IPS DF 19.7 (cell line): ENCODE results near the gene TBX21.

ENCODE experiments used
- DNase-seq: peaks from one replicate; pipeline ENCODE4 v3.0.0-alpha.2; 2013; ENCODE audit warnings: low read depth, low spot score

The TBX21 gene

DNA sequence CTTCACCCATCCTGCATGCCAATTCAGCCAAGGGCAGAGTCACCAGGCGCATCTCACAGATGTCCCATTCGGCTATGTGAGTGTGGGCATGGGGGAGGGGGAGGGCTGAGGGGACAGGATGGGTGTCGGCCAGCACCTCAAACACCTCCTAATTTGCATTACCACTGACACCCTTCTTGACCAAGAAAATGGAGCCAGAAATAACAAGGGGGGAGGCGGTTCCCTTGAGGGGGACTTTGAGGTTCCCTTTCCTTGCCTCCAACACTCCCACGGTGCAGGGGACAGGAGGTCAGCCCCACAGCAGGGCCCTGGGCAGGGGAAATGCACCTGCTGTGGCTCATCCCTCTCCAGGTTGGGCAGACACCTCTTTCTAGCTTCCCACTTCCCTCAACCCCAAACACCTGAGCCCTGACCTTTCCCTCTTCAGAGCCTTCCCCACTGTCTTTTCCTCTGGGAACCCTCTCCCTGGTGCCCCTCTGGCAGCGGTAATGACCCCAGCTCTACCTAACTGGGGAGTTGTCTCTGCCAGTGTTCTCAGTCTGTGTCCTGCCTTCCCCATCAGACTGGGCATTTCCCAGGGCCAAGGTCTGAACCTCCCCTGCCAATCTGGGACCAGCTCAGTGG lies 18.2 kb upstream of the TBX21 start:
- no peak for DNase-seq

DNA sequence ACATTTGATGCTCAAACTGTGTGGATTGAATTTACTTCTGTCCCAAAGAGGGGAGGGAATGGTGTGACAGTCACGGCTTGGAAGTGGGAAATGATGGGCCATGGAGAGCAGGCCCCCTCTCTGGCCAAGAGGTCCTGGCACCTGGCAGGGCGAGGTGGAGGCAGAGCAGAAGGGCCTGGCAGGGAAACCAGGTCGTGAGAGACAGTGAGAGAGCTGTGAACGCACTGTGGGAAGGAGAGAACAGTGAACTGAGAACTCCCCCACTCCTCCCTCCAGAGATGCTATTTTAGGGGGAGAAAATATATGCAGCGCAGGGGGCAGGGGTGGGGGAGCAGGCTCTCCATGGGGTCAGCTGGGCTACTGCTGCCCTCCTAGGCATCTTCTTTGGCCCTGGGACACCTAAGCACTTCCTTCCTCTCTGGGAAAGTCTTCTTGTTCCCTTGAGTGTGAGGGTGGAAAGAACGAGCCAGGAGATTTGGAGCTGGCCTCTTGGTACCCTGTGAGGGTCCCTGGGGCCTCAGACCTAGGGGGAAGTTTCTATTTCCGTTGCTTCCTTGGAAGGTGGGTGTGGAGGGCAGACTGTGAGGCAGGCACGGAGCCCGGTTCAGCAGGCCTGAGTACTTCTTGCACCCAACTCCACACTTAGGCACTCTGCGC lies 17.2 kb upstream of the TBX21 start:
- DNase-seq: no peak

DNA sequence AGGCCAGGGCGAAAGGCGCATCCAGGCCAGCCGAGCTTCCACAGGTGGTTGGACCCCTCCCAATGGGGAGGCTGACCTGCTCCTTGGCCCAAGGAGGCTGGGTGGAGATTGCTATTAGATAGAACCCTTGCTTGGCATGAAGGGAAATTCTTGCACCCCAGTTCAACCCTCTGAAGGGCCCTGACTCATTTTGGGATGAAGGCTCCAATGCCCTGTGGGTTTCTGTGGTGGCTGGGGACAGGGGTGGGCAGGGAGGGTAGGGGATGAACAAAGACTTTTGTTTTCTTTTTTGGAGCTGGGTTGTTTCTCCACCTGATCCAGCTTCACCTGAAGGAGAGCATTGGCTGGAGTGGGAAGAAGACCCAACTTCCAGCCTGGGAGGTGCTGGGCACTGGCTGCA lies 16.7 kb upstream of the TBX21 start:
- DNase-seq: no peak

DNA sequence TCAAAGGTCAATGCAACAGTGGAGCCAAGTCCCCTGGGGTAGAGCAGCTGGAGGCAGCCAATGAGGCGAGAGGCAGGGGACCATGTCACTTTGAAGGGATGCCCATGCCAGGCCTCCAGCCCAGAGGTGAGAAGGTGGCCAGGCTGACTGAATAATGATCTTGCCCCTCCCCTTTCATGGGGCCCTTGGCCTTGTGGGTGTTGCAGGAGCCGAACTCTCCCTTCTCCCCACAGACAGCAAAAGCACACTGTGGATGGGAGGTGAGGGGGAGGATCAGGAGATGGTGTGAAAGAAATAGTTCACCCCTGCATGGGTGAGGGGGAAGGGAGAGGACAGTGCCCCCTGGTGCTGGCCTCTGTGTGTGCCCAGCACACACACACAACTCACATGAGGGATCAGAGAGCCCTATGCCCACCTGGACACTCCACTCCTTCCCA lies 15.8 kb upstream of the TBX21 start:
- no peak for DNase-seq

DNA sequence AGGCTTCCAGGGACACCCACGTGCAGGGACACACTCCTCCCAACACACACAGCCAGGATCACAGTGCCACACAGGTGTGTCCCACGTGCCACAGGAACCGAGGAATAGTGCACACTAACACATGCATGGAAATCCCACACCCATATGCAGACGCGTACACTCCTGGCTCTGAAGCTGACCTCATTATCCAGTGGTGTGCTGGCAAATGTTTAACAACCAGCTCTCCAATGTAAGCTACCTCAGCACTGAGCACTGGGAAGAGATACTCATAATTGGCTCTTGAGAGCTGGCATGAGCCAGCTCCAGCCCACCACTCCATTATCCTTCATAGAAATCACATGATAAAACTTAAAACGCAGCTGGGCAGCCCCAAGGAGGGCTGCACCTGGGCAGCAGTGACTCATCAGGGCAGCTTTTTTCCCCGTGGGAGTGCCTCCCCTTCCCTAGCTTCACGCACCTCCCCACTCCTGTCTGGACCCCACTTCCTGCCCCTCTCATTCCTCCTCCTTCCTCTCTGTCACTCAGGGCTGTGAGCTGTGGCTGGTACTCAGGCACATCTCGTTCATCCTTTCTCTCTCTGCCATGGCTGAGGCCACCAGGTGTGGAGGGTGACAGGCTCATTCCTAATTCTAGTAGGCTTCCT lies 14.9 kb upstream of the TBX21 start:
- no peak for DNase-seq

DNA sequence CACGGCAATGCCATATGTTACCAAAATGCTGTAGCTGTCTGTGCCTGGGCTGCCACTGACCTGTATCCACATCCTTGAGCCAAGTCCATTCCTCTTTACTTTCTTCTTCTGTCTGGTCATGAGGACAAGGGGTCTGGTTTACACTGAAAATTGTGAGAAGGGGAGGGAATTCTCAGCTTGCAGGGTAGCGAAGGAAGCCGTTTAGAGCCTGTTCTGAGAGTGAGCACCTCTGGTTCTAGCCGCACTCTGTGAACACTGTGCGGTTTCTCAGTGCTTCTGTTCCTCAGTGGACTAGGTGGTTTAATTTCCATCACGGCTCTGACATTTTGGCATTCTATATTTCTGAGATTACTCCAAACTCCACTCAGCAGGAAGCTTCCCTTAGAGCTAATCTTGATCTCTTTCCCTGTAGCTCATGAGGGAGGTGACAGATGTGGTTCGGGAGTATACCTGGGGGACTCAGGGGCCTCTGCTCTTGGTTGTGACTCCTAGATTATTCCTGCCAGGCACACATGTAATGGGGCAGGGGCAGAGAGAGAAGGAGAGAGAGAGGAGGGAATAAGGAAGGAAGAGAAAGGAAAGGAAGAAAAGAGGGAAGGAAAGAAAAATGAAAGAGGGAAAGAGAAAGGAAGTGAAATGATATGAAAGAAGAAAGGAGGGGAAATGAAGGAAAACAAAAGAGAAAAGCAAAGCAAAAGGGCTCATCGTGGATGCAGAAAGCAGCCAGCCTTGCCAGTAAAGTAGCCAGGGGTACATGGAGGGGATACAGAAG lies 14.2 kb upstream of the TBX21 start:
- no peak for DNase-seq

DNA sequence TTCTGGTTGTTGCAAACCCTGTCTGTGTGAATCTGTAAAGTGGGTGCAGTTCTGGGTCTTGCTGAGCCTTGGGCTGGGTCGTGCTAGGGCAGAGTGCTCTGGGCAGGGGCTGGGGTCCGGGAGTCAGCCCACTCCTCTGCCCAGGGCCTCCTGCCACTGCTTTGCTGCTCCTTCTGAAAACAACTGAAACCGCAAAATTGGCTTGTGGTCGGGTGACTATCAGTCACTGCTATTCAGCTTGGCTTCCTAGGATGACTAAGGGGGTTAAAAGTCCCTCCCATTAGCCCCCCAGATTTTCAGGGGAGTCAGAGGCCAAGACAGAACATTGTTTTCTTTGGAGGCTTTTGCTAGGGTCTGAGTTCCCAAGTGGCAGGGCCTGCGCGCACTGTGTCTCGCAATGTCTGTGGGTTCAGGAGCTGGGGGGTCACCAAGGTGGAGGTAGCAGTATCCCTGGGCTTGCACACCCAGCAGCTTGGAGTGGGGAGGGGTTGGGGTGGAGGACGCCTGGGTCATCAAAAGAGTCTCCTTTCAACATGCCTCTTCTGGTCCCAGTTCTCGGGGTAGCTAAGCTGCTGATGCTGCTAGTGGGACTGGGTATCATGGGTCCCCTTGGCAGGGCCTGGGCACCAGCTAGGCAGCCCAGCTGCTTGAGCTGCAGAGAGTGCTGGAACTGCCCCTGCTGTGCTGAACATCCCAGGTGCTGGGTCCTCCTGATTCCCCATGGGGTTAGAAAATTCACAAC lies 13.5 kb upstream of the TBX21 start:
- DNase-seq: no peak

DNA sequence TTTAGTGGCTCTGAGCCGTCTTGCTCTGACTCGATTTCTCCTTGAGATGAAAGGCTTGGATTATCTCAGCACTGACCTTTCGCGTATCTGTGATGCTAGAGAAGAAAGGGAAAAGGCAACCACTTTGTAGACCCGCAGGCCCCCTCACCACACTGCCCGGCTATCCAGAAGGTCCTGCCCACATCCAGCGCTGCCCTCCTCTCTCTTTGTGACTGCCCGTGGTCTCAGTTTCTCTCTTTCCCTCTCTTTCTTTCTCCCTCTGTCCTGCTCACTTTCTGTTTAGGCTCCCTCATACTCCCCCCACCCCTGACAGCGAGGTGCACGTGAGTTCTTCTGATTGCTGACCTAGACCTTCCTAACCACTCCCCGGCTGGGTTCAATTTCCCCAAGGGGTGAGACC lies 12.8 kb upstream of the TBX21 start:
- DNase-seq: no peak

DNA sequence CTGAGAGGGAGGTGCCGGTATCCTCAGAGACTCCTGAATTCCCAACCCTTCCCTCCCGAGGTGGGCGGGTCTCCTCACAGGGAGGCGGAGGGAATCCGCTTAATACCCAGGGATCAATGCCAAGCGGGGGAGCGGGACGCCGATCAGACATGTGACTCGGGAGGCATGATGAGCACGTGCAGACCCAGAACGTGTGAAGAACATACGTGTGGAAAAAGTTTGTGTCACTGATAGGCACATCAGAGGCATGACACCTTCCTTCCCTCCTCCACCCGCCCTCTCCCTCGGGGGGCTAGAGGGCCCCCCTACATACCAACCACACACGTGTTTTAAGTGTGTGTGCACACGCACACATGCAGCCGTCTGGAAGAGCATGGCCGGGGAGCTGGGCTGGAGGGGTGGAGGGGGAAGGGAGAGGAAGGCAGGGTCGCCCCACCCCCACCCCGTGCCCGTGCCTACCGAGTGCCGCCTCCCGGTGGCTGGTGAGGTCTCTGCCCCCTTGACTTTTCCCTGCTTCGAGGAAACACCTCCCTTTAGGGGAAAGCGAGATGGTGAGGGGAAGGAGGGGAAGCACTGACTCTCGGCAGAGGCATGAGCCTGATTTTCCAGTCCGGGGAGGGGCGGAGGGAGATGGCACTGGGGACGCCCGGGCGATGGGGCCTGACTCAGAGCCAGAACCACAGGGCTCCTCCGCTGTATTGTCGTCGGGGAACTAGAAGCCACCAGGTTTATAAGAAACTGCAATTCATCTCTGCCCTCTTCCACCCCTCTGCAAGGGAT lies 12.1 kb upstream of the TBX21 start:
- DNase-seq: no peak

DNA sequence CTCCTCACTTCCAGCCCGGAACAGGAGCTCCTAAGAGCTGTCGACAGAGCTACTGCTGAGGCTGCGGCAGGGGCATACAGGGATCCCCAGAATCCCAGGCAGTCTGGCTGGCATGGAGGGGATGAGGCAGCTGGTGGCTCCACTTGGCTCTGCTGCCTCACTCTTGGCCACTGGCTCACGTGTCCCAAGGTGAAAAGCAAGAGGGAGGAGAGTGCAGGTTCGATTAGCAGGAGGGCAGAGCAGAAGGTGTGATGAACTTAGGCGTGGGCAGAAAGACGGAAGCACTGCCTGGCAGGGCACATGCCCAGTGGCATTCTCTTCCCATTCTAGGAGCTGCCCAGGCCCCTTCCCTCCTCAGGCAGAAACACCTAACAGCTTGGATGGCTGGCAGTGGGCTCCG lies 11.3 kb upstream of the TBX21 start:
- no peak for DNase-seq

DNA sequence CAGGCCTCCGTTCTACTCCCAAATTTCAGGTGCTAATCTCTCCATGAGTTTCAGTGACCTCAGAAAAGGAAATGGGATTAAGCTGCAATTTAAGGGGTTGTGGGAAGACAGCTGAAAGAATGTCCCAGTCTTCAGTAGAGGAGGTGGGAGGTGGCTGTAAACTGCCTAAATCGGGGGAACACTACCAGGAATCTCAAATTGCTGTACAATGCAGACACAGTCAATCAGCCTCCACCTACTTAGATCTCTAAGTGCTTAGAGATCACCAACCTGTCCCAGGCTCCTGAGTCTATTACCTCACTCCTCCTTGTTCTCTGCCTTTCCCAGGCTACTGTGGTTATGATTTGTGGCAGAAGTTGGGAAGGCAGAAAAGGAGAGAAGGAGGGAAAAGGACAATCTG lies 8.3 kb upstream of the TBX21 start:
- no peak for DNase-seq

DNA sequence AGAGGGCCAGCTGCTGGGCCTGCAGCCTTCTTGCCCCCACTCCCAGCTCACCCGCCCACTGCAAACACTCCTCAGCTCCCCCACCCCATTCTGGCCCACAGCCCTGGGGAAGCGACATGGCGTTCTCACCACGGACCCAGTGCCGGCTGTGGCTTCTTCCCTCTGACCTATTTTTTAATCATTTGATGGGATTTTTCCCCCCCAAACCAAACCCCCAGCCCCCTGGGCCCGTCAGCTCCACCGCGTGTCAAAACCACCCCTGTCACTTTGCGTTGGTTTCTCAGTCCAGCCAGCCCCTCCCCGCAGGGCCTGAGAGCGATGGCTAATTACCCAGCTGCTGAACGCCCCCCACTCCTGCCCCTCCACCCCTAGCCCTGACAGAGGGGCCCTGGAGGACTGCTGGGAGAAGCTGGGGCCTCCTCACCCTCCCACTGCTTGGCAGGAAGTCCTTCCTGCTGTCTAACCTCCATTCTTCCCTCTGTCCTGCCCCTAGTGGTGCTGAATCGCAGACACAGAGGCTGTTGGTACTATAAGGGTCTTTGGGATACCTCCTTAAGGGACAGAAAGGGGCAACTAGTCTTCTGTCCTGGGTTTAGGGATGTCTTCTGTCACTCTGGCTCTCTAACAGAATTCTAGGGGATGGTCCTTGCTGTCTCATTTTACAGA lies 7.5 kb upstream of the TBX21 start:
- DNase-seq: no peak

DNA sequence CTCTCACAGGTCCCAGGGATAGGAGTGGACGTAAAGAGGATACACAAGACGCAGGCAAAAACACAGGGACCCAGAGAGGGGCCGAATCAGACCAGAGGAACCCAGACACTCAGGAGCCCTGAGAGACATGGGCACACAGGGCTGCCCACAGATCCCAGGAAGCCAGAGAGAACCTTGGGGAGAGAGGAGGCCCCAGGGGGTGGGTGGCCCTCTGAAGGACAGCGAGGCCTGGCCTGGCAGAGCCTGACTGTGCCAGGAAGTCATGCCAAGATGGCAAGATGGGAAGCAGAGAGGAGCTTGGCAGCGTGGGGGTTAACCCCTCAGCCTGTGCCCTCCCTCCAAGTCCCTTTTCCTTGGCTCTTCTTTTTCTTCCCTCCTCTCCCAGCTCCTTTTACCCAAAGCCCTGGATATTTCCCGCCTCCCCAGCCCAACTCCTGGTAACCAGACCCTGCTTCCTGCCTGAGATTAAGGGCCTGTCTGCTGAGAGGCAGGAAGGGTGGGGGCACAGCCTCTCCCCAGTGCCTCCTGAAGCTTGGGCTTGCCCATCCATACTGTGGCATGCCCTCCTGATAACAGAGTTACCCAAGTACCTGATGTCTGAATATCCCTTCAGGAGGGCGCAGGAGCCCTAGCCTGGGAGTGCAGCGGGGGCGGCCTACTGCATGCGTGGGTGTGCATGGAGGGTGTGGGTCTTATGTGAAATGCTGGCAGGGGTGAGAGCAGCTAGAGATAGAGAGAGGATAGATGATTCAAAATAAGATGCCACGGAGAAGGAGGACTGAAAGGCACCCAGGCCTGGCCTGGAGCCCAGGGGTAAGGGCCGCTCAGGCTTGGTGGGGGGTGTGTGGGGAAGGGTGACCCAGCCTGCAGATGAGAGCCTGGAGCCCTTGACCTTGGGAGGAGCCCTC lies 6.0 kb upstream of the TBX21 start:
- no peak for DNase-seq

DNA sequence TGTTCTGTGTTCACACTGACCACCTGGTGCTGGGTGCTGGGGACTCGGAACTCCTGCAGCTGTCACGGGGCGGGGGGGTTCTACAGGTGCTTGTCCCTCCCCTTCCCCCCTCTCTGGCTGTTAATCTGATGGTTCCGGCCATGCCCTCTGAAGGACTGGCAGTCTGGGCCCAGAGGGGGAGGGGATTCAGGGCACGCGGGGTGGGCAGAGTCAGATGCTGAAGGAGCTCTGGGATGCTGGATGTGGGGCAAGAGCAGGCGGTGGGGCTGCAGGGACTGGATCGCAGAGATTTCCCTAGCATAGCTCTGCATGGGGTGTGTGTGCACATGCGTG lies 5.4 kb upstream of the TBX21 start:
- no peak for DNase-seq

DNA sequence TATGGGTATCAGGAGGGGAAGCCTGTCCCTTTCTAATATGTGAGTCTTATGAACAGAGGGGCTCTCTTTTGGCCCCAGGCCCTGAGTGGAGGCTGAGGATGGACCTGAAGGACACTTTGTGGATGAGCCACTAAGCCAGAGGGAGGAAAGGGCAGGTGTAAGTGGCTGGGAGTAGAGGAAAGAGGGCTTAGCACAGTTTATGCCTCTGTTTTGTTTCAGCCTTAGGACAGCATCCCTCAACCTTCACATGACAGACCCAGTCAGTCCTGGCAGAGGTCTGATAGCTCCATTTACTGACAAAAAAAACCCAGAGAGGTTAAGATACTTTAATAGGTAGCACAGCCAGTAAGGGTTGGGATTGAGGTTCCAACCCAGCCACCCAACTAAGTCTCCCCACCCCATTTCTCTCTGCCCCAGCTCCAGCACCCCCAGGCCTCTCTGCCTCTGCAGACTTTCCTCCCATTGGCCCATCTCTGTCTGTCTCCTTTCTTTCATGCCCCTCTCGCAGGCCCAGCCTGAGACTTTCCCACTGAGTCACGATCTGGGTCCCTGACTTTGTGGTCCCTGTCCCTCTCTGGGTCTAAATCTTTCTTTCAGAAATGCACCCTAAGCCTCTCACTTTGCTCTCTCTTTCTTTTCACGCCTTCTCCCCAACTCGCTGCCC lies 4.7 kb upstream of the TBX21 start:
- DNase-seq: no peak

DNA sequence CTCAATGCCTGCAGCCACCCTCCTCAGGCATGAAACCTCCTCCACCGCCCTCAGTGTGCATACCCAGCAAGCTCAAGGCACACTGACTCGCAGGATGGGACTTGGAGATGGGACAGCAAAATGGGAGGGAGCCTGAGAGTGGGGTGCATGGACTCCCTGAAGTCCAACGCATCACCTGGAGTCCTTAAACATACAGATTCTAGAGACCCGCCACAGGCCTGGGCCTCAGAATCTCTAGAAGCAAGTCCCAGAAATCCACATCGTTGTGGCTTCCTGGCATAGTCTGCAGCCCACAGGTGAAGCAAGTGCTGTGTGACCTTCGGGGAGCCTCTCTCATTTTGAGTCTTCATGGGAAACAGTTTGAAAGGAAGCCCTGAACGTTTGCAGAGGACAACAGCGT lies 3.6 kb upstream of the TBX21 start:
- no peak for DNase-seq

DNA sequence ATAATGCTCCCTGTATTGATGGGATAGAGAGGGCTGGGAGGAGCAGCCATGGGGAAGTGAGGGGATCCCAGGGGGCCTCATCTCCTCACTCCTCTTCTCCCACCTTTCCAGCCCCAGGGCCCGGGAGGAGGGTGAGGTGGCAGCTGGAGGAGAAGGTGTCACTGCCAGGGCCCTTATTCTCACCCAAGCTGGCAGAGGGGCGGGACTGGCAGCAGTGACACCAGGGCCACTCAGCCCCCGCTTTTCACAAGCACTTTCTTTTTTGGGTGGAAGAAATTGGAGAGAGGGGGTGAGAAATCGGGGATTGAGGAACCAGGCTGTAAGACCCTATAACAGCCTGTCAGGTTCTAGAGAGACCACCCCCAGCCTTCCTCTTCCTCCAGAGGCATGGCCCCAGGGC lies 2.4 kb upstream of the TBX21 start:
- no peak for DNase-seq

DNA sequence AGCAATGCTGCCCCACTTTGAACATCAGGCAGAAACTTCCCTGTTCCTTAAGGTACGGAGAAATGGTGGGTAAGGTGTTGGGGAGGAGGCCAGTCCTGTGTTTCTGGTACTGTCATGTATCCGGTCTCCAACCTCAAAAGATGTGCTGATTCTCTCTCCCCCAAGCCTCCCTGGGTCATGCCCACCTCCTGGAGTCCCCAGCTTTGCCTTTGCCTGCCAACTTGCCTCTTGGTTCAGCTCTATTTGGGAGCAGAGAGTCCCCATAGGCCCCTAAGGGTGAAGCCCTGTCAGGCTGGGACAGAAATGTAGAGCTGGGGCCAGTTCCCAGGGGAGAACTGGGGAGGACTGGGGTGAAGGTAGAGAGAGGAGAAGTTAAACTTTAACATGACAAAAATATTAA lies 1.6 kb upstream of the TBX21 start:
- DNase-seq: no peak

DNA sequence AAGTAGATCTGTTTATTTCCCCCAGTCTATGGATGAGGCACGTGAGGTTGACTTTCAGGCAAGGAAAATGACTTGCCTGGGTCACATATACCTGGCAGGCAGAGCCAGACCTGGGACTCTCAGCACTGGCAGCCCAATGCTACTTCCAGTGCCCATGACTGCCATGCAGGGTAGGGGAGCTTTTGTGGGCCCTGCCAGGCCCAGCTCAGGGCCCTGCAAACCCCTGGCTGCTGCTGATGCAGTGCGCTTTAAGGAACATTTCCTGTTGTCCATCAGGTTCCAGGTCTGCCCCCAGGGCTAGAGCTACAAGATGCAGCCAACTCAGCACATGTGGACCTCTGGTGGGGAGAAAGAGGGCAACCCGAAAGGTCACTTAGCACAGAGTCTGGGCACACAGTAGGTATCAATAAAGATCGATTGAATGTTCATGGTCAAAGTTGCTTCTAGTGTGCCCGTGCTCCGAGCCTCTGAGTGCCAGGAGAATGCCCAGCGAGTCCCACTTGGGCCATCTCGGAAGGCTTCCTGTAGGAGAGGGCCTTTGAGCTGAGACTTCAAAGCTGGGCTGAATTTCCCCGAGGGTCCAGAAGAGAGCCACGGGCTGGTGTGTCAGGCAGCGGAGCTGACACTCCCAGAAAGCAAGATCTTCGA lies 513 bp upstream of the TBX21 start:
- DNase-seq: no peak
